Measurements from ENCODE around the gene CHSY1.

DNA sequence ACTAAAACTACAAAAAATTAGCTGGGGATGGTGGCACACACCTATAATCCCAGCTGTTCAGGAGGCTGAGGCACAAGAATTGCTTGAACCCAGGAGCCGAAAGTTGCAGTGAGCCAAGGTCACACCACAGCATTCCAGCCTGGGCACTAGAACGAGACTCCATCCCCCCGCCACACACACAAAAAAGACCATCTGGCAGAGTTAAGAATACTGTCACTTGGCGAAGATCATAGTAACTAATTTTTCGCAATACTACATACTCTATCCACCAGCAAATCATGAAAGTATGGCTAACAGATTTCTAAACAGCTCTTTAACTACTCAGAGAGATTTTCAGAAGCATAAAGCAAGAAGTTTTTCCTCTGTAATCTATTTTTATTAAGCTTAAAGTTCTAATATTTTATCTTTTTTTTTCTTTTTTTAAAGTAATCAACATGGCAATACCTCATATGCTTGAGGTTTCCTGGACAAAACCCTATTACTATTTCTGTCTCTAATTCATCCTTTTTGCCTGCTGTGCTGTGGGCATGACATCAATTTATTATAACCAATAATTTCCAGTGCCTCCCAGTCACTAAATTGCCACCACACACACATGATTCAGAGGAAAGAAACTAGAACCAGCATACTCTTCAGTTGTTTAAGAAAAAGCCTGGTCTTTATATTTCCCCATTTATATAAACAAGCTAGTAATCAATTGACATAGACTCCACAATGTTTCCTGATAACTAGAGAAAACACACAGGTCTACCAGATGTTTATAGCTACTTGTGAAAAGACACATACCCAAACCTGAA lies 46.9 kb downstream of the CHSY1 start:
- TF ChIP-seq EZH2phosphoT487 (IDR thresholded peaks at IDR 0.05), result no peak
- TF ChIP-seq, protein P1, sequence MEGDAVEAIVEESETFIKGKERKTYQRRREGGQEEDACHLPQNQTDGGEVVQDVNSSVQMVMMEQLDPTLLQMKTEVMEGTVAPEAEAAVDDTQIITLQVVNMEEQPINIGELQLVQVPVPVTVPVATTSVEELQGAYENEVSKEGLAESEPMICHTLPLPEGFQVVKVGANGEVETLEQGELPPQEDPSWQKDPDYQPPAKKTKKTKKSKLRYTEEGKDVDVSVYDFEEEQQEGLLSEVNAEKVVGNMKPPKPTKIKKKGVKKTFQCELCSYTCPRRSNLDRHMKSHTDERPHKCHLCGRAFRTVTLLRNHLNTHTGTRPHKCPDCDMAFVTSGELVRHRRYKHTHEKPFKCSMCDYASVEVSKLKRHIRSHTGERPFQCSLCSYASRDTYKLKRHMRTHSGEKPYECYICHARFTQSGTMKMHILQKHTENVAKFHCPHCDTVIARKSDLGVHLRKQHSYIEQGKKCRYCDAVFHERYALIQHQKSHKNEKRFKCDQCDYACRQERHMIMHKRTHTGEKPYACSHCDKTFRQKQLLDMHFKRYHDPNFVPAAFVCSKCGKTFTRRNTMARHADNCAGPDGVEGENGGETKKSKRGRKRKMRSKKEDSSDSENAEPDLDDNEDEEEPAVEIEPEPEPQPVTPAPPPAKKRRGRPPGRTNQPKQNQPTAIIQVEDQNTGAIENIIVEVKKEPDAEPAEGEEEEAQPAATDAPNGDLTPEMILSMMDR (IDR thresholded peaks at IDR 0.05), result no peak
- TF ChIP-seq EZH2 (IDR thresholded peaks at IDR 0.05), result no peak

Data from neural progenitor cell (in vitro differentiated cells).